ENCODE data around the gene BRD9. TPM values are rescaled to one million over a fixed set of nuclear protein-coding genes. Genes with fewer than 3 reads are reported as not detected.

Gene BRD9
- polyA plus RNA-seq, 2 of the 4 experiments (the other 2 are of a cell fraction), result 11.6 to 28.9 TPM

DNA sequence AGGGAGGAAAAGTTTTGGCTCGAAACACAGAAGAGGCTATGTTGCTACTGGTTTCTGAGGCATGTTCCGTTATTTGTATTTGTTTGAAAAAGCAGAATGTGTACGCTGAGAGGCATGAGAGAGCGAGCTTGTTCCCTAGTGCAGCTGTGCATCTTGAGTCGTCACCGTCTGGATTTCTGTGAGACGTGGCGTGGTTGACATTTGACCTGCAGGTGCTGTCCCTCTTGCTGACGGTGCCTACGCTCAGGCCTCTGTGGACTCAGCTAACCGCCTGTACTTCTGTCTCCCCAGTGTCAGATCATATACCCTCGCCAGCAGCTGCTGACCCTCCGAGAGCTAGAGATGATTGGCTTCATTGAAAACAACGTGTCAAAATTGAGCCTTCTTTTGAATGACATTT, 21.6 kb upstream of the BRD9 start:
- no peak overlapping the region; a peak in 2 of 6 replicates for H3K27ac ChIP-seq
- DNase-seq (ENCODE audit: low read depth in 1 of 2, low spot score in 1 of 2) (no peak), ATAC-seq (no peak), FAIRE-seq (no peak)
- no peak overlapping the region for H3K4me2 ChIP-seq
- WGBS (ENCODE audit: missing lambda C conversion rate), result 93% methylated on average over 14 of the region's 14 CpGs
- ChIA-PET POLR2A (no interaction called here), CTCF (interaction anchor here (1.3 to 3.6 kb wide), 6 partner anchors 8 to 254 kb away, joined by 4 to 33 read pairs (median 13); no protein-coding TSS in a partner anchor)
- no peak for TF ChIP-seq TP53 (CRISPR knock-in tag; IDR thresholded peaks at IDR 0.05)
- TF ChIP-seq RNF2 (IDR thresholded peaks at IDR 0.05; ENCODE audit: borderline replicate concordance, low read depth), result no peak
- no peak for TF ChIP-seq NR3C1 (IDR thresholded peaks at IDR 0.05)
- TF ChIP-seq ZSCAN20 (CRISPR knock-in tag; IDR thresholded peaks at IDR 0.05), result no peak
- TF ChIP-seq ATOH8 (CRISPR knock-in tag; IDR thresholded peaks at IDR 0.05; ENCODE audit: low read depth), result no peak
- H3K9me3 ChIP-seq, result no peaks in the 10 kb centered on the region
- peaks cover 26% of the 10 kb centered on the region for H3K4me1 ChIP-seq
- H3K4me3 ChIP-seq, result no peak overlapping the region

DNA sequence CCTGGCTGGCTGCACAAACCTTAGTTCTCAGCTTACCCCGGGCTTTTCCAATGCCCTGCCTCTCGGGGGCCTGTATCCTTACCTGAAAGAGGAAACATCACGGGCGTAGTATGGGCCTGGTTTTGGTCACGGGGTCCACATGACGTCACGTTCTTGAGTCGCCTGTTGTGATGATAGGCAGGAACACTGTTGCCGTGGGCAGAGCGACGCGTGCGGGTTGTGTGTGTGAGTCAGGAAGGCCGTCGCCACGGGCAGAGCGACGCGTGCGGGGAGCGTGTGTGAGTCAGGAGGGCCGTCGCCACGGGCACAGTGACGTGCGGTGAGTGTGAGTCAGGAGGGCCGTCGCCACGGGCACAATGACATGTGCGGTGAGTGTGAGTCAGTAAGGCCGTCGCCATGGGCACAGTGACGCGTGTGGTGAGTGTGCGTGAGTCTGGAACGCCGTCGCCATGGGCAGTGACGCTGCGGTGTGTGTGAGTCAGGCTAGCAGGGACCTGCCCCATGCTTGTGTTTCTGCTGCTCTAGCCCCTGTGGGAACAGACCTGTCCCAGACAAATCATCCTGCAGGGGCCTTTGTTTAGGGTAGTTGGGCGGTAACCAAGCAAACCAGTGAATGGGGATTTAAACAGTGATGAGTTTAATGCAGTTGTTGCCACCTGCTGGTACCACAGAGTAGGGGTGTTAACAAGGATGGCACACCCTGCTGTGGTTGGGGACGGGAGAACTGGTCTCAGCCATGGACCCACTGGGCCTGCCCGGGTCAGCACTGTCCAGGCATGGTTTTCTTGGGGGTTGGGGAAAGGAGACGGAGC, 19.9 kb upstream of the BRD9 start:
- WGBS (ENCODE audit: missing lambda C conversion rate), result 12% methylated on average over 31 of the region's 44 CpGs
- Histone ChIP-seq H3K9me3 (no peaks in the 10 kb centered on the region), H3K27ac (peak overlapping the region; percentile 60 to 83), H3K4me1 (peaks cover 24% of the 10 kb centered on the region), H3K4me2 (peak overlapping the region; percentile 44), H3K4me3 (0 out of 3 replicates have a peak overlapping the region, but pooled peaks have one; percentile 2)
- peak; percentile 96 to 98 for DNase-seq (ENCODE audit: low read depth in 1 of 2, low spot score in 1 of 2)
- POLR2A ChIA-PET, result no interaction called here
- CTCF ChIA-PET, result interaction anchor here (0.9 to 3.6 kb wide), 12 partner anchors 10 to 261 kb away, joined by 3 to 33 read pairs (median 4); no protein-coding TSS in a partner anchor
- FAIRE-seq, result peak; percentile 81
- peak; percentile 95 to 96 for ATAC-seq
- no peak for TF ChIP-seq CBX8 (IDR thresholded peaks at IDR 0.05)
- TF ChIP-seq ZNF302 (CRISPR knock-in tag; IDR thresholded peaks at IDR 0.05), result no peak
- 0 out of 2 replicates have a peak, but pooled peaks have one; percentile 42 for TF ChIP-seq MAZ (IDR thresholded peaks at IDR 0.05; ENCODE audit: borderline replicate concordance, low read depth, low read length)
- TF ChIP-seq TP53 (CRISPR knock-in tag; IDR thresholded peaks at IDR 0.05), result peak; percentile 96; the same call in 1 of the 2 replicates
- TF ChIP-seq, protein P1, sequence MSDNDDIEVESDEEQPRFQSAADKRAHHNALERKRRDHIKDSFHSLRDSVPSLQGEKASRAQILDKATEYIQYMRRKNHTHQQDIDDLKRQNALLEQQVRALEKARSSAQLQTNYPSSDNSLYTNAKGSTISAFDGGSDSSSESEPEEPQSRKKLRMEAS (IDR thresholded peaks at IDR 0.05), result peak; percentile 97
- TF ChIP-seq JUNB (IDR thresholded peaks at IDR 0.05), result peak; percentile 93
- peak; percentile 54 to 83; a peak in 3 of 5 replicates for TF ChIP-seq EP300 (IDR thresholded peaks at IDR 0.05)
- no peak for TF ChIP-seq POLR2A (IDR thresholded peaks at IDR 0.05; ENCODE audit: low read length)
- no peak for TF ChIP-seq ELK1 (IDR thresholded peaks at IDR 0.05; ENCODE audit: low read depth, low read length)
- no peak for TF ChIP-seq CHD4 (IDR thresholded peaks at IDR 0.05; ENCODE audit: borderline replicate concordance)
- no peak; a peak in 1 of 4 replicates for TF ChIP-seq CEBPB (IDR thresholded peaks at IDR 0.05)
- no peak for TF ChIP-seq SREBF2 (IDR thresholded peaks at IDR 0.05)
- TF ChIP-seq EHF (CRISPR knock-in tag; IDR thresholded peaks at IDR 0.05), result peak; percentile 91
- TF ChIP-seq REST (IDR thresholded peaks at IDR 0.05), result no peak
- peak; percentile 45 for TF ChIP-seq CHD2 (IDR thresholded peaks at IDR 0.05; ENCODE audit: low read length, partially characterized antibody)
- TF ChIP-seq, protein P2, sequence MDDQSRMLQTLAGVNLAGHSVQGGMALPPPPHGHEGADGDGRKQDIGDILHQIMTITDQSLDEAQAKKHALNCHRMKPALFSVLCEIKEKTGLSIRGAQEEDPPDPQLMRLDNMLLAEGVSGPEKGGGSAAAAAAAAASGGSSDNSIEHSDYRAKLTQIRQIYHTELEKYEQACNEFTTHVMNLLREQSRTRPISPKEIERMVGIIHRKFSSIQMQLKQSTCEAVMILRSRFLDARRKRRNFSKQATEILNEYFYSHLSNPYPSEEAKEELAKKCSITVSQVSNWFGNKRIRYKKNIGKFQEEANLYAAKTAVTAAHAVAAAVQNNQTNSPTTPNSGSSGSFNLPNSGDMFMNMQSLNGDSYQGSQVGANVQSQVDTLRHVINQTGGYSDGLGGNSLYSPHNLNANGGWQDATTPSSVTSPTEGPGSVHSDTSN (IDR thresholded peaks at IDR 0.05), result no peak; the same call in 1 of the 2 replicates
- TF ChIP-seq HEYL (CRISPR knock-in tag; IDR thresholded peaks at IDR 0.05), result peak; percentile 74; the same call in 1 of the 2 replicates
- TF ChIP-seq ESRRA (IDR thresholded peaks at IDR 0.05; ENCODE audit: borderline replicate concordance, low read length), result no peak
- TF ChIP-seq HOXB13 (CRISPR knock-in tag; IDR thresholded peaks at IDR 0.05; ENCODE audit: low read depth), result peak; percentile 96
- no peak for TF ChIP-seq NR3C1 (IDR thresholded peaks at IDR 0.05)
- TF ChIP-seq, protein P3, sequence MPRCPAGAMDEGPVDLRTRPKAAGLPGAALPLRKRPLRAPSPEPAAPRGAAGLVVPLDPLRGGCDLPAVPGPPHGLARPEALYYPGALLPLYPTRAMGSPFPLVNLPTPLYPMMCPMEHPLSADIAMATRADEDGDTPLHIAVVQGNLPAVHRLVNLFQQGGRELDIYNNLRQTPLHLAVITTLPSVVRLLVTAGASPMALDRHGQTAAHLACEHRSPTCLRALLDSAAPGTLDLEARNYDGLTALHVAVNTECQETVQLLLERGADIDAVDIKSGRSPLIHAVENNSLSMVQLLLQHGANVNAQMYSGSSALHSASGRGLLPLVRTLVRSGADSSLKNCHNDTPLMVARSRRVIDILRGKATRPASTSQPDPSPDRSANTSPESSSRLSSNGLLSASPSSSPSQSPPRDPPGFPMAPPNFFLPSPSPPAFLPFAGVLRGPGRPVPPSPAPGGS (IDR thresholded peaks at IDR 0.05), result 0 out of 3 replicates have a peak, but pooled peaks have one; percentile 53
- no peak for TF ChIP-seq ZFP36 (IDR thresholded peaks at IDR 0.05; ENCODE audit: borderline replicate concordance, partially characterized antibody)
- TF ChIP-seq CBX2 (IDR thresholded peaks at IDR 0.05; ENCODE audit: borderline replicate concordance, low read depth), result no peak
- peak; percentile 29; the same call in 1 of the 2 replicates for TF ChIP-seq ZSCAN20 (CRISPR knock-in tag; IDR thresholded peaks at IDR 0.05)
- peak; percentile 92 for TF ChIP-seq FOSL2 (IDR thresholded peaks at IDR 0.05)
- TF ChIP-seq FOSL2 (CRISPR knock-in tag; IDR thresholded peaks at IDR 0.05), result peak; percentile 100
